Measurements from ENCODE around the gene WWP2.
"Not testable (repeated sequence)": the region's sequence is repeated elsewhere in the genome, so short reads cannot be mapped to it uniquely, and the experiment has no call there.

The WWP2 gene

GRCh38 chr16:69761983-69762813 is at the start of gene WWP2:
WWP2 (plus strand) TSS chr16:69762332; CDS start chr16:69787011, 24,679 bp downstream.
- DNase-seq, result peak; percentile 79 to 86

GRCh38 chr16:69712914-69713581 is 49.1 kb upstream of the WWP2 start:
- no peak for DNase-seq

- DNase-seq, result no peak
Observed at GRCh38 chr16:69717066-69717465, 45.1 kb upstream of the WWP2 start.

GRCh38 chr16:69718111-69718764 is 43.9 kb upstream of the WWP2 start:
- DNase-seq, result no peak

- DNase-seq, result no peak
Observed at GRCh38 chr16:69720822-69721430, 41.2 kb upstream of the WWP2 start.

GRCh38 chr16:69721441-69721957 is 40.6 kb upstream of the WWP2 start:
- no peak for DNase-seq

GRCh38 chr16:69724414-69724873 is 37.7 kb upstream of the WWP2 start:
- no peak for DNase-seq

GRCh38 chr16:69724981-69725479 is 37.1 kb upstream of the WWP2 start:
- DNase-seq, result no peak

GRCh38 chr16:69725480-69726312 is 36.4 kb upstream of the WWP2 start:
- no peak for DNase-seq

- DNase-seq, result peak; percentile 84 to 88
Observed at GRCh38 chr16:69726313-69727060, 35.6 kb upstream of the WWP2 start, which contains the start of gene NQO1. NQO1 (minus strand) TSS chr16:69726560; CDS start chr16:69726439, 121 bp downstream.

- DNase-seq, result no peak
Observed at GRCh38 chr16:69727916-69728270, 34.2 kb upstream of the WWP2 start.

- not testable (repeated sequence) for DNase-seq
Observed at GRCh38 chr16:69729030-69729429, 33.1 kb upstream of the WWP2 start.

- DNase-seq, result not testable (repeated sequence)
Observed at GRCh38 chr16:69731280-69731679, 30.9 kb upstream of the WWP2 start.

GRCh38 chr16:69732101-69732500 is 30.0 kb upstream of the WWP2 start:
- DNase-seq, result no peak

GRCh38 chr16:69741519-69741918 is 20.6 kb upstream of the WWP2 start:
- no peak for DNase-seq

- DNase-seq, result no peak
Observed at GRCh38 chr16:69741951-69742904, 19.9 kb upstream of the WWP2 start.

GRCh38 chr16:69744363-69745231 is 17.5 kb upstream of the WWP2 start:
- no peak for DNase-seq

GRCh38 chr16:69745232-69745612 is 16.9 kb upstream of the WWP2 start:
- no peak for DNase-seq

GRCh38 chr16:69745959-69746358 is 16.2 kb upstream of the WWP2 start:
- DNase-seq, result no peak
